Caco-2 (cell line): ENCODE measurements around the gene SLC28A2. TPM values are rescaled to one million over a fixed set of nuclear protein-coding genes. Genes with fewer than 3 reads are reported as not detected.
A peak's percentile ranks its signal among the peaks of the same experiment; 100 is the strongest.

Experiments
- BruUV-seq: library from RNA; stranded (reverse); fragments of 400-500 nt; replicated peaks from 2 replicates; lab custom pipeline; 2021; lab: Mats Ljungman, UMichigan
- CTCF ChIA-PET: fragments of 300-600 bp; sonication (Branson Sonifier 250); formaldehyde crosslinking; loops from one replicate; lab custom pipeline; 2022; ENCODE audit warnings: antibody characterized with exemption; lab: Charles Lee
- POLR2A ChIA-PET: fragments of 300-600 bp; sonication (Branson Sonifier 250); formaldehyde crosslinking; loops from one replicate; lab custom pipeline; 2022; ENCODE audit warnings: antibody characterized with exemption; lab: Charles Lee
- DNase-seq, 2 experiments: peaks; one replicate each; pipeline versions ENCODE4 v3.0.0 to v3.0.0-alpha.2; 2020 to 2022
- H3K27me3 ChIP-seq: replicated peaks from 2 replicates; pipeline ENCODE4 v1.6.0; 2011; ENCODE audit warnings: low read length; ENCODE audit not compliant: control insufficient read depth, insufficient read depth
- H3K36me3 ChIP-seq: 2 replicates; pipeline ENCODE4 v1.5.1; 2011; ENCODE audit warnings: low read length; ENCODE audit not compliant: control insufficient read depth, insufficient read depth
- H3K4me1 ChIP-seq: fragments of 250-450 bp; sonication (Bioruptor Pico); 2 replicates; pipeline ENCODE4 v1.5.1; 2020; ENCODE audit warnings: mild to moderate bottlenecking
- H3K4me3 ChIP-seq: 2 replicates; pipeline ENCODE4 v1.5.1; 2011; ENCODE audit warnings: low read depth, mild to moderate bottlenecking, control low read depth, low read length
- H3K9me3 ChIP-seq: fragments of 250-450 bp; sonication (Bioruptor Pico); 2 replicates; pipeline ENCODE4 v1.5.1; 2020; ENCODE audit warnings: mild to moderate bottlenecking, moderate library complexity
- H3K27ac Mint-ChIP-seq: one replicate; pipeline ENCODE4 v1.8.0; 2022; ENCODE audit warnings: mixed read lengths; ENCODE audit not compliant: unreplicated experiment
- H3K27me3 Mint-ChIP-seq: one replicate; pipeline ENCODE4 v1.8.0; 2022; ENCODE audit warnings: mixed read lengths; ENCODE audit not compliant: insufficient read depth, unreplicated experiment
- H3K36me3 Mint-ChIP-seq: one replicate; pipeline ENCODE4 v1.8.0; 2022; ENCODE audit warnings: mild to moderate bottlenecking, mixed read lengths; ENCODE audit not compliant: insufficient read depth, unreplicated experiment
- H3K4me1 Mint-ChIP-seq: one replicate; pipeline ENCODE4 v1.8.0; 2022; ENCODE audit warnings: low read depth, mixed read lengths; ENCODE audit not compliant: unreplicated experiment
- H3K4me3 Mint-ChIP-seq: one replicate; pipeline ENCODE4 v1.8.0; 2022; ENCODE audit warnings: mild to moderate bottlenecking, moderate library complexity, mixed read lengths; ENCODE audit not compliant: unreplicated experiment
- H3K9me3 Mint-ChIP-seq: one replicate; pipeline ENCODE4 v1.8.0; 2022; ENCODE audit warnings: mixed read lengths; ENCODE audit not compliant: unreplicated experiment
- CTCF ChIP-seq, 2 experiments: fragments of 200-600 bp in 1 of 2; IDR thresholded peaks; 1 replicate in 1 of 2; 2 replicates in 1 of 2; pipeline versions ENCODE4 v1.5.1 to v1.8.0; 2011 to 2022; ENCODE audit warnings: antibody characterized with exemption in 1 of 2, control low read depth in 1 of 2, inconsistent platforms in 1 of 2, low read depth in 1 of 2, low read length in 1 of 2, mild to moderate bottlenecking in 1 of 2, moderate library complexity in 1 of 2; ENCODE audit not compliant: insufficient read depth in 1 of 2, severe bottlenecking in 1 of 2, unreplicated experiment in 1 of 2
- intact Hi-C: fragments of 100-400 bp; cut with micrococcal nuclease; formaldehyde crosslinking; loops from one replicate; pipeline ENCODE4 v1.10.0; 2022; ENCODE audit not compliant: unreplicated experiment
- total RNA-seq: library from RNA; stranded (reverse); gene quantifications from 2 replicates; pipeline ENCODE4 v1.2.3, GENCODE V29; 2022

The SLC28A2 gene
- total RNA-seq, 1 experiment from 2014 or later = 0.11 TPM

GRCh38 chr15:45224621-45225217, 27.3 kb upstream of the SLC28A2 start:
- Mint-ChIP-seq H3K4me3 (no peak overlapping the region), H3K36me3 (no peaks in the 10 kb centered on the region), H3K27me3 (no peaks in the 10 kb centered on the region), H3K9me3 (peaks cover 18% of the 10 kb centered on the region), H3K4me1 (no peaks in the 10 kb centered on the region), H3K27ac (no peak overlapping the region)
- peak in 1 of 2 experiments; percentile 4 for DNase-seq
- no TSS peak for BruUV-seq
- no peaks in the 10 kb centered on the region; the same call in 1 of the 2 replicates for H3K4me1 ChIP-seq
- H3K36me3 ChIP-seq = no peaks in the 10 kb centered on the region
- H3K4me3 ChIP-seq = no peak overlapping the region
- CTCF ChIA-PET = no interaction called here
- POLR2A ChIA-PET = no interaction called here
- H3K9me3 ChIP-seq = 0 out of 2 replicates have a peak, but pooled peaks cover 6% of the 10 kb centered on the region
- TF ChIP-seq CTCF (IDR thresholded peaks at IDR 0.05; ENCODE audit: insufficient read depth in 1 of 2, low read depth in 1 of 2, low read length in 1 of 2, severe bottlenecking in 1 of 2, unreplicated experiment in 1 of 2) = no peak
- intact Hi-C loops = no loop called here
- H3K27me3 ChIP-seq = no peaks in the 10 kb centered on the region

GRCh38 chr15:45225506-45226273, 26.3 kb upstream of the SLC28A2 start:
- intact Hi-C loops = no loop called here

More at GRCh38 chr15:45225506-45226273, 26.3 kb upstream of the SLC28A2 start:
- TF ChIP-seq CTCF (IDR thresholded peaks at IDR 0.05; ENCODE audit: insufficient read depth in 1 of 2, low read depth in 1 of 2, low read length in 1 of 2, severe bottlenecking in 1 of 2, unreplicated experiment in 1 of 2) = no peak
- H3K36me3 Mint-ChIP-seq = no peaks in the 10 kb centered on the region
- Histone ChIP-seq H3K4me3 (no peak overlapping the region), H3K27me3 (no peaks in the 10 kb centered on the region), H3K4me1 (no peaks in the 10 kb centered on the region; the same call in 1 of the 2 replicates), H3K9me3 (0 out of 2 replicates have a peak, but pooled peaks cover 6% of the 10 kb centered on the region), H3K36me3 (no peaks in the 10 kb centered on the region)
- H3K9me3 Mint-ChIP-seq = peaks cover 18% of the 10 kb centered on the region
- H3K27me3 Mint-ChIP-seq = no peaks in the 10 kb centered on the region
- H3K4me3 Mint-ChIP-seq = no peak overlapping the region
- DNase-seq = no peak
- no peak overlapping the region for H3K27ac Mint-ChIP-seq
- CTCF ChIA-PET = no interaction called here
- BruUV-seq = no TSS peak
- H3K4me1 Mint-ChIP-seq = no peaks in the 10 kb centered on the region
- POLR2A ChIA-PET = no interaction called here
